H9 (cell line): Measurements from ENCODE around the gene CCDC86. TPM values are rescaled to one million over a fixed set of nuclear protein-coding genes. Genes with fewer than 3 reads are reported as not detected.

ENCODE experiments used
- DNase-seq: peaks from one replicate; pipeline ENCODE4 v3.0.0-alpha.2; 2017
- H2AFZ ChIP-seq: one replicate; pipeline ENCODE4 v1.6.1; 2013; ENCODE audit warnings: mild to moderate bottlenecking, low read length, control low read depth, moderate library complexity
- H2AK5ac ChIP-seq: 2 replicates; pipeline ENCODE4 v1.6.1; 2013; ENCODE audit warnings: low read length, control low read depth, mixed read lengths; ENCODE audit not compliant: insufficient read length
- H2BK120ac ChIP-seq: one replicate; pipeline ENCODE4 v1.6.1; 2013; ENCODE audit warnings: low read depth, mild to moderate bottlenecking, low read length, control low read depth, inconsistent platforms; ENCODE audit not compliant: poor library complexity, severe bottlenecking
- H2BK12ac ChIP-seq: 2 replicates; pipeline ENCODE4 v1.6.1; 2013; ENCODE audit warnings: low read length, control low read depth, mixed read lengths, low read depth; ENCODE audit not compliant: insufficient read length
- H2BK15ac ChIP-seq: 2 replicates; pipeline ENCODE4 v1.6.1; 2013; ENCODE audit warnings: low read depth, low read length, control low read depth
- H2BK20ac ChIP-seq: one replicate; pipeline ENCODE4 v1.6.1; 2013; ENCODE audit warnings: low read depth, mild to moderate bottlenecking, low read length, control low read depth, inconsistent platforms; ENCODE audit not compliant: poor library complexity, severe bottlenecking
- H2BK5ac ChIP-seq: 2 replicates; pipeline ENCODE4 v1.6.1; 2013; ENCODE audit warnings: low read length, control low read depth, mixed read lengths; ENCODE audit not compliant: insufficient read length
- H3K14ac ChIP-seq: 2 replicates; pipeline ENCODE4 v1.6.1; 2013; ENCODE audit warnings: low read length, control low read depth; ENCODE audit not compliant: insufficient read depth
- H3K18ac ChIP-seq: 2 replicates; pipeline ENCODE4 v1.6.1; 2013; ENCODE audit warnings: low read depth, mild to moderate bottlenecking, mixed read lengths, low read length, control low read depth; ENCODE audit not compliant: insufficient read length
- H3K23ac ChIP-seq: 2 replicates; pipeline ENCODE4 v1.6.1; 2013; ENCODE audit warnings: low read length, control low read depth, mixed read lengths, low read depth; ENCODE audit not compliant: insufficient read length
- H3K23me2 ChIP-seq: 2 replicates; pipeline ENCODE4 v1.6.1; 2013; ENCODE audit warnings: low read depth, mild to moderate bottlenecking, mixed read lengths, low read length, control low read depth; ENCODE audit not compliant: insufficient read length, poor library complexity, severe bottlenecking
- H3K27ac ChIP-seq: 2 replicates; pipeline ENCODE4 v1.5.1; 2013; ENCODE audit warnings: low read length, control low read depth, mixed read lengths, low read depth; ENCODE audit not compliant: insufficient read length
- H3K27me3 ChIP-seq: 2 replicates; pipeline ENCODE4 v1.6.1; 2013; ENCODE audit warnings: low read length, control low read depth, inconsistent platforms; ENCODE audit not compliant: insufficient read depth
- H3K4ac ChIP-seq: 2 replicates; pipeline ENCODE4 v1.6.1; 2013; ENCODE audit warnings: low read depth, mild to moderate bottlenecking, control low read depth, inconsistent platforms, low read length, moderate library complexity
- H3K4me1 ChIP-seq: 2 replicates; pipeline ENCODE4 v1.6.1; 2013; ENCODE audit warnings: low read length, control low read depth, inconsistent platforms; ENCODE audit not compliant: insufficient read depth
- H3K4me2 ChIP-seq: 2 replicates; pipeline ENCODE4 v1.6.1; 2013; ENCODE audit warnings: low read length, control low read depth, mixed read lengths; ENCODE audit not compliant: insufficient read length, insufficient read depth
- H3K56ac ChIP-seq: 2 replicates; pipeline ENCODE4 v1.6.1; 2013; ENCODE audit warnings: low read depth, mild to moderate bottlenecking, mixed read lengths, low read length, control low read depth; ENCODE audit not compliant: insufficient read length
- H3K79me1 ChIP-seq: 2 replicates; pipeline ENCODE4 v1.6.1; 2013; ENCODE audit warnings: low read depth, mild to moderate bottlenecking, moderate library complexity, low read length, control low read depth, inconsistent platforms; ENCODE audit not compliant: insufficient read depth, poor library complexity, severe bottlenecking
- H3K79me2 ChIP-seq: 2 replicates; pipeline ENCODE4 v1.6.1; 2013; ENCODE audit warnings: low read length, control low read depth, inconsistent platforms; ENCODE audit not compliant: insufficient read depth
- H3K9ac ChIP-seq: 2 replicates; pipeline ENCODE4 v1.6.1; 2013; ENCODE audit warnings: low read length, control low read depth, mixed read lengths; ENCODE audit not compliant: insufficient read length; ENCODE audit errors: extremely low read depth
- H3K9me3 ChIP-seq: one replicate; pipeline ENCODE4 v1.6.1; 2013; ENCODE audit warnings: low read depth, low read length, inconsistent platforms; ENCODE audit not compliant: control insufficient read depth
- H3T11ph ChIP-seq: one replicate; pipeline ENCODE4 v1.6.1; 2013; ENCODE audit warnings: mild to moderate bottlenecking, low read length, control low read depth, inconsistent platforms
- H4K20me1 ChIP-seq: one replicate; pipeline ENCODE4 v1.6.1; 2013; ENCODE audit not compliant: control insufficient read depth, insufficient read length, insufficient read depth
- H4K5ac ChIP-seq: 2 replicates; pipeline ENCODE4 v1.6.1; 2013; ENCODE audit warnings: low read depth, mild to moderate bottlenecking, mixed read lengths, low read length, control low read depth; ENCODE audit not compliant: insufficient read length
- H4K8ac ChIP-seq: replicated peaks from 2 replicates; pipeline ENCODE4 v1.6.1; 2013; ENCODE audit warnings: low read length, control low read depth, mixed read lengths, low read depth; ENCODE audit not compliant: insufficient read length
- H4K91ac ChIP-seq: 2 replicates; pipeline ENCODE4 v1.6.1; 2013; ENCODE audit warnings: low read depth, mild to moderate bottlenecking, moderate library complexity, mixed read lengths, low read length, control low read depth; ENCODE audit not compliant: insufficient read length
- H3K27ac Mint-ChIP-seq, 3 experiments: 2 replicates in 2 of 3; 3 replicates in 1 of 3; pipeline ENCODE4 v1.8.0; 2020 to 2021; ENCODE audit warnings: mixed read lengths in 3 of 3, mild to moderate bottlenecking in 1 of 3, moderate library complexity in 1 of 3
- H3K27me3 Mint-ChIP-seq: 2 replicates; pipeline ENCODE4 v1.8.0; 2021; ENCODE audit warnings: low read depth, mild to moderate bottlenecking, moderate library complexity, mixed read lengths
- H3K36me3 Mint-ChIP-seq, 3 experiments: 2 replicates in 2 of 3; 3 replicates in 1 of 3; pipeline ENCODE4 v1.8.0; 2020 to 2021; ENCODE audit warnings: low read depth in 3 of 3, mixed read lengths in 3 of 3; ENCODE audit not compliant: insufficient read depth in 1 of 3
- H3K4me1 Mint-ChIP-seq, 2 experiments: 2 replicates each; pipeline ENCODE4 v1.8.0; 2020; ENCODE audit warnings: mixed read lengths in 2 of 2
- H3K4me3 Mint-ChIP-seq, 2 experiments: 2 replicates in 1 of 2; 3 replicates in 1 of 2; pipeline ENCODE4 v1.8.0; 2020 to 2021; ENCODE audit warnings: mild to moderate bottlenecking in 2 of 2, mixed read lengths in 2 of 2, moderate library complexity in 1 of 2
- H3K9me3 Mint-ChIP-seq, 2 experiments: 2 replicates in 1 of 2; 3 replicates in 1 of 2; pipeline ENCODE4 v1.8.0; 2020; ENCODE audit warnings: mild to moderate bottlenecking in 2 of 2, mixed read lengths in 2 of 2, moderate library complexity in 1 of 2
- CTCF ChIP-seq: fragments of 200-600 bp; sonication (generic); conservative IDR thresholded peaks from 3 replicates; pipeline ENCODE4 v1.8.0; 2021; ENCODE audit warnings: antibody characterized with exemption, mild to moderate bottlenecking
- WGBS: extraction: QIAGEN DNeasy Blood & Tissue Kit; methylation state at CpG from one replicate; pipeline ENCODE4 v1.1.7; 2013; ENCODE audit warnings: missing lambda C conversion rate, low lambda C conversion rate, mixed read lengths; ENCODE audit not compliant: insufficient read length; ENCODE audit errors: extremely low coverage; 5-methylcytosine and 5-hydroxymethylcytosine counted together
- total RNA-seq: library from RNA; stranded (reverse); gene quantifications from 2 replicates; pipeline ENCODE4 v1.2.1, GENCODE V29; 2021

The CCDC86 gene
- total RNA-seq, 1 experiment from 2014 or later = 82.3 TPM

DNA sequence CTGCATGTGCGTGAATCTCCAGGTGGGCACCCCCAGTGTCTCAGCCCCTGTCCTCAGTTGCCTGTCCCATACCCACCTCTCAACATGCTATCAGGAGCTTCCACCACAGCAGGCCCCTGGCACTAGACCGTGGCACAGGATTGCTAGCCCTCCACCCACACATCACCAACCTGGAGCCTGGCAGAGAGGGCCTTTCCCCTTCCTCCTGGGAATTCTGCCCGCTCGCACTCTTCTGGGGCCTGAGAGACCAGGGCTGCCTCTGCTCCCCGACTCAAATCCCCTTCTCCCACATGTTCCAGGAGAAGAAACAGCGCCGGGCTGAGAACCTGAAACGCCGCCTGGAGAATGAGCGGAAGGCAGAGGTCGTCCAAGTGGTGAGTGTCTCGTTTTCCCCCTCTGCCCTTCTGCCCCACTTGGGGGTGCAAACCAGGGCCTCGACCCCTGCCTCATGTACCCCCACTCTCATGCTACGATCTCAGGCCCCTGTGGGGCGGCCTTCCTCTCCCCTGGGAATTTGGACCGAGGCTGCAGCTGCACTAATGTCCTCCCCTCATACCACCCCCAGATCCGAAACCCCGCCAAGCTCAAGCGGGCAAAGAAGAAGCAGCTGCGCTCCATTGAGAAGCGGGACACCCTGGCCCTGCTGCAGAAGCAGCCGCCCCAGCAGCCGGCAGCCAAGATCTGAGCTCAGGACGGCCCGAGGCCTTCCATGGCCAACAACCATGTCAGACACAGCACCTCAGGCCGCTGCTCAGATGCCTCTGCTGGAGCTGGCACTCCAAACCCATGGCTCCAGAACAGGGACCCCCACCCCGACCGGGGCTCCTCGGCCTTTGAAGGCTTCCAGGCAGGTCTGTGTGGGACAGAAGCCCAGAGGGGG lies 8.0 kb downstream of the CCDC86 start:
- no peaks in the 10 kb centered on the region for H3K4me1 ChIP-seq
- Mint-ChIP-seq H3K27me3 (peaks cover 2% of the 10 kb centered on the region; the same call in 1 of the 2 replicates), H3K4me3 (no peak overlapping the region), H3K36me3 (peaks cover 32 to 62% (median 46%) of the 10 kb centered on the region in 3 experiments), H3K4me1 (peaks cover 5 to 6% of the 10 kb centered on the region in 2 experiments), H3K27ac (no peak overlapping the region), H3K9me3 (no peaks in the 10 kb centered on the region)
- H2BK20ac ChIP-seq = no peak overlapping the region
- no peaks in the 10 kb centered on the region for H3K27me3 ChIP-seq
- H3K23ac ChIP-seq = no peak overlapping the region
- no peak overlapping the region for H3K4me2 ChIP-seq
- H3K56ac ChIP-seq = no peak overlapping the region
- no peak overlapping the region for H3K18ac ChIP-seq
- H3K9me3 ChIP-seq = no peaks in the 10 kb centered on the region
- H3K27ac ChIP-seq = no peak overlapping the region
- no peak overlapping the region for H3K14ac ChIP-seq
- H2BK12ac ChIP-seq = no peak overlapping the region
- H4K8ac ChIP-seq = no peak overlapping the region
- no peak overlapping the region for H3T11ph ChIP-seq
- no CpG with 5 or more reads among the region's 29 CpGs for WGBS
- H3K79me1 ChIP-seq = no peaks in the 10 kb centered on the region
- H2BK15ac ChIP-seq = no peak overlapping the region
- no peaks in the 10 kb centered on the region for H4K20me1 ChIP-seq
- H3K79me2 ChIP-seq = peaks cover 6% of the 10 kb centered on the region; the same call in 1 of the 2 replicates
- H2AK5ac ChIP-seq = no peak overlapping the region
- H2BK5ac ChIP-seq = no peak overlapping the region
- no peak overlapping the region for H4K91ac ChIP-seq
- TF ChIP-seq CTCF = no peak
- H4K5ac ChIP-seq = no peak overlapping the region
- H2AFZ ChIP-seq = no peak overlapping the region
- no peaks in the 10 kb centered on the region for H3K23me2 ChIP-seq
- no peak overlapping the region for H3K9ac ChIP-seq
- no peak overlapping the region for H3K4ac ChIP-seq
- DNase-seq = no peak
- H2BK120ac ChIP-seq = no peak overlapping the region
